Placental epithelial cell (primary cell): Measurements from ENCODE around the gene EYS. TPM values are rescaled to one million over a fixed set of nuclear protein-coding genes. Genes with fewer than 3 reads are reported as not detected.

Experiments used
- total RNA-seq: library from RNA; depleted of rRNA; stranded (reverse); fragments of >200 nt; gene quantifications from 2 replicates; pipeline ENCODE4 v1.2.3, GENCODE V29; 2012

The EYS gene
- total RNA-seq = not detected in 2 replicates

GRCh38 chr6:65707126-65707826 lies at the start of gene EYS:
Gene EYS, minus strand, starts transcription at chr6:65707226. Its CDS starts 211,816 bp downstream, at chr6:65495410.

